Ovary (tissue), 9 donors: ENCODE measurements around the gene GRM6. TPM values are rescaled to one million over a fixed set of nuclear protein-coding genes. Genes with fewer than 3 reads are reported as not detected.

Experiments used
- DNase-seq, 5 donors: peaks; one replicate each; pipeline ENCODE4 v3.0.0-alpha.2; 2019 to 2020
- H3K27ac ChIP-seq, 2 donors: fragments of 200-600 bp; one replicate each; pipeline versions ENCODE4 v1.5.1 to v1.8.0; 2019 to 2022
- H3K27me3 ChIP-seq: fragments of 200-600 bp; one replicate; pipeline ENCODE4 v1.8.0; 2022
- H3K36me3 ChIP-seq: fragments of 200-600 bp; sonication (generic); one replicate; pipeline ENCODE4 v1.5.1; 2019
- H3K4me1 ChIP-seq: one replicate; pipeline ENCODE4 v1.8.1; 2013; ENCODE audit warnings: mild to moderate bottlenecking, moderate library complexity; ENCODE audit not compliant: insufficient read depth
- H3K4me3 ChIP-seq: fragments of 200-600 bp; sonication (generic); one replicate; pipeline ENCODE4 v1.5.1; 2017
- H3K9me3 ChIP-seq, 2 donors: fragments of 200-600 bp in 1 of 2; sonication (generic) in 1 of 2; one replicate each; pipeline versions ENCODE4 v1.5.1 to v1.8.1; 2013 to 2019; ENCODE audit warnings: mild to moderate bottlenecking in 1 of 2, moderate library complexity in 1 of 2
- CTCF ChIP-seq, 3 donors: fragments of 450-650 bp in 2 of 3; fragments of 200-600 bp in 1 of 3; IDR thresholded peaks; one replicate each; pipeline versions ENCODE4 v1.5.1 to v1.8.0; 2016 to 2022; ENCODE audit warnings: antibody characterized with exemption in 3 of 3, mild to moderate bottlenecking in 1 of 3
- EP300 ChIP-seq: sonication (generic); formaldehyde crosslinking; IDR thresholded peaks from one replicate; pipeline ENCODE4 v1.6.1; 2017; ENCODE audit warnings: antibody characterized with exemption
- POLR2A ChIP-seq: fragments of 450-650 bp; IDR thresholded peaks from one replicate; pipeline ENCODE4 v1.6.1; 2017; ENCODE audit warnings: antibody characterized with exemption, mild to moderate bottlenecking, moderate library complexity
- WGBS, 3 donors: extraction: QIAGEN DNeasy Blood & Tissue Kit in 1 of 3; methylation state at CpG; one replicate each; pipeline versions ENCODE4 v1.1.5 to v1.1.7; 2013 to 2017; 5-methylcytosine and 5-hydroxymethylcytosine counted together
- intact Hi-C, 4 donors: fragments of 100-400 bp; cut with DNase I; formaldehyde crosslinking; loops; one replicate each; pipeline versions ENCODE4 v1.11.0 to v1.15.1; 2022 to 2023
- polyA plus RNA-seq, 2 donors: library from polyadenylated mRNA; stranded (reverse); fragments of 200-250 nt in 1 of 2; fragments of 350-450 nt in 1 of 2; fragmentation: Illumina TruSeq in 1 of 2; extraction: RNeasy Lipid Tissue Mini Kit (QIAGEN cat#74804) in 1 of 2; gene quantifications; one replicate each; pipeline ENCODE4 v1.2.3, GENCODE V29; 2013 to 2014
- total RNA-seq, 7 donors: library from RNA; depleted of rRNA in 2 of 7; stranded (reverse); fragments of >200 nt in 2 of 7; fragmentation: NEBNext Ultra II Directional in 3 of 7; extraction: Animal tissue kit (Norgen Biotek cat#: 25700) in 3 of 7; gene quantifications; one replicate each; pipeline versions ENCODE4 v1.1.0 to v1.2.4, GENCODE V29; 2016 to 2023
- donor health status: DM: no; HTN: no; CAD: no; lungs with moderate emphysema.
- donor health status: DM: no; HTN: no; CAD: no.
- donor health status: Bipolar disorder and iron deficiency.
- donor health status: DM: yes; HTN: yes; CAD: no.
- donor health status: DM: no; HTN: no; CAD: no.
- donor health status: DM: yes; HTN: yes; CAD: no.

Gene GRM6
- total and polyA plus RNA-seq, 9 donors: not detected

GRCh38 chr5:178995341-178995690, 196 bp upstream of the GRM6 start:
- TF ChIP-seq EP300: no peak
- TF ChIP-seq CTCF (IDR thresholded peaks at IDR 0.05): no peak
- TF ChIP-seq POLR2A: no peak
- WGBS, 3 donors: 4 to 7% (median 5%) methylated on average over 6 of the region's 6 CpGs
- no peaks in the 10 kb centered on the region for H3K4me1 ChIP-seq
- intact Hi-C loops: no loop called here
- H3K27me3 ChIP-seq: no peaks in the 10 kb centered on the region
- no peak overlapping the region for H3K4me3 ChIP-seq
- no peak for DNase-seq
- no peaks in the 10 kb centered on the region for H3K9me3 ChIP-seq
- no peak overlapping the region for H3K27ac ChIP-seq
- H3K36me3 ChIP-seq: no peaks in the 10 kb centered on the region

- WGBS, 3 donors: 17 to 39% (median 30%) methylated on average over 25 to 53 of the region's 53 CpGs
- intact Hi-C loops: no loop called here
- Histone ChIP-seq H3K27ac (no peak overlapping the region), H3K9me3 (peaks cover 0 to 7% of the 10 kb centered on the region in 2 donors), H3K4me3 (no peak overlapping the region), H3K36me3 (no peaks in the 10 kb centered on the region), H3K4me1 (no peaks in the 10 kb centered on the region), H3K27me3 (no peaks in the 10 kb centered on the region)
- no peak for DNase-seq
- TF ChIP-seq POLR2A (no peak), EP300 (no peak), CTCF (IDR thresholded peaks at IDR 0.05) (no peak)
Measured at GRCh38 chr5:178993955-178994579, 1.1 kb downstream of the GRM6 start.

- Histone ChIP-seq H3K27ac (no peak overlapping the region), H3K27me3 (no peaks in the 10 kb centered on the region), H3K4me3 (no peak overlapping the region), H3K36me3 (no peaks in the 10 kb centered on the region), H3K4me1 (no peaks in the 10 kb centered on the region), H3K9me3 (peaks cover 0 to 7% of the 10 kb centered on the region in 2 donors)
- intact Hi-C loops: no loop called here
- TF ChIP-seq CTCF (IDR thresholded peaks at IDR 0.05): no peak
- no peak for TF ChIP-seq POLR2A
- no peak for TF ChIP-seq EP300
- WGBS, 3 donors: 77 to 83% (median 80%) methylated on average over 20 of the region's 20 CpGs
- no peak for DNase-seq
Measured at GRCh38 chr5:178993236-178993765, 1.8 kb downstream of the GRM6 start.

- H3K36me3 ChIP-seq: no peaks in the 10 kb centered on the region
- H3K4me1 ChIP-seq: no peaks in the 10 kb centered on the region
- H3K27ac ChIP-seq: no peak overlapping the region
- WGBS, 3 donors: 37 to 49% (median 40%) methylated on average over 9 of the region's 9 CpGs
- no peaks in the 10 kb centered on the region for H3K27me3 ChIP-seq
- peaks cover 0 to 7% of the 10 kb centered on the region in 2 donors for H3K9me3 ChIP-seq
- no peak for DNase-seq
- no peak overlapping the region for H3K4me3 ChIP-seq
- intact Hi-C loops: no loop called here
- TF ChIP-seq POLR2A: no peak
- TF ChIP-seq EP300: no peak
- no peak for TF ChIP-seq CTCF (IDR thresholded peaks at IDR 0.05)
Measured at GRCh38 chr5:178992291-178992895, 2.7 kb downstream of the GRM6 start.
